ENCODE data around the gene FAM13C. TPM values are rescaled to one million over a fixed set of nuclear protein-coding genes. Genes with fewer than 3 reads are reported as not detected.
A peak's percentile ranks its signal among the peaks of the same experiment; 100 is the strongest.
"Not testable (repeated sequence)": the region's sequence is repeated elsewhere in the genome, so short reads cannot be mapped to it uniquely, and the experiment has no call there.

Gene FAM13C
- total RNA-seq (10 to 100 TPM in 3 of 4 donors, 1 to 10 TPM in 1; 1.0 to 14.3 (median 13.3) TPM), polyA plus RNA-seq (10 to 100 TPM in 1 of 3 donors, 1 to 10 TPM in 2; 1.4 to 31.7 (median 6.5) TPM)
- long read RNA-seq, donor 1, partial matches to known transcripts = 4 of 11 reads
- long read RNA-seq, donor 1, other reads (novel, unspliced or antisense) = 5 of 11 reads
- long read RNA-seq, donor 2 = 0 reads

DNA sequence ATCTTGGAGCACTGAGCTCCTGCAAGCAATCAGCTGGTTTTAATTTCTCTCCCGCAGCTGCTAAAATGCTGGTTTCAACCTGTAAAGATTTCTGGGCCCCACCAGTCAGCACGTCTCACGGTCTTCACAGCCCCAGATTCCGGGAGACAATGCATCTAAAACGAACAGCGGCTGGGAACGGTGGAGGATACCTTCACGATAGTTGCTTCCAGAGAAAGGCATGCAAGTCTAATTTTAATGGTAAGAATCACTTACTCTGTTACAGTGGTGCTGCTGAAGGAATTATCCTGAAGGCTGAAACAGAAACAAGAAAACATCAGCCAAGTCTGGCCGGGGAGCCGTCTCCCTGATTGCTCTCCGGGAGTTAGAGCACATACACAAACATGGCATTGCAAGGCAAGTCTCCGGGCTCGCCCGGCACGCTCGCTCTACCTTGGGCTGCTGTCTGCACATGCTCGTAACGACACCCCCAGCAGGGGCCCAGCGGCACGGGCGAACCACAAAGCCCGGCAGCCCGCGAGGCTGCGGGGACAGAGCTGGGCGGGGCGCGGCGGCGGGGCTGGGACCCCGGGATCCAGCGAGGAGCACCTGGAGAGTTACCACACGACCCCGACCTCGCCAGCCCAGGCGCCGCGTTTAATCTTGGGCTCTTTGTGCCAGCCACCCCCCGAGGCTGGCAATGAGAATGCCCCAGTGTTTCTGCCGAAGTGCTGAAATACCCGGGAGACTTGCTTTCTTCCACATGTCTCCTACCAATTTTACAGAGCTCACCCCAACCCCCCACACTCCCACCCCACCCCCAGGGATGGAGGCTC lies at the start of gene FAM13C:
Gene FAM13C (minus strand): TSS at position 406 of the 815 bp plus-strand sequence. CDS start 89 bp downstream, at position 317.
- Histone ChIP-seq H3K4me3 (peak within 1 kb of the TSS; percentile 77), H3K36me3 (ENCODE audit: insufficient read depth in 1 of 2, low read depth in 1 of 2) (no peaks in the 10 kb centered on the region), H3K4me1 (peaks cover 16% of the 10 kb centered on the region), H3K27me3 (ENCODE audit: insufficient read depth in 3 of 3, low read length in 2 of 3) (no peaks in the 10 kb centered on the region), H3K9me3 (no peaks in the 10 kb centered on the region), H3K27ac (peak within 1 kb of the TSS; percentile 90)
- intact Hi-C loops (cut with DNase I) = loop anchor here (2.0 to 5.0 kb wide), 2 partner anchors 40 kb away; no protein-coding TSS in a partner anchor
- TF ChIP-seq, protein P1, sequence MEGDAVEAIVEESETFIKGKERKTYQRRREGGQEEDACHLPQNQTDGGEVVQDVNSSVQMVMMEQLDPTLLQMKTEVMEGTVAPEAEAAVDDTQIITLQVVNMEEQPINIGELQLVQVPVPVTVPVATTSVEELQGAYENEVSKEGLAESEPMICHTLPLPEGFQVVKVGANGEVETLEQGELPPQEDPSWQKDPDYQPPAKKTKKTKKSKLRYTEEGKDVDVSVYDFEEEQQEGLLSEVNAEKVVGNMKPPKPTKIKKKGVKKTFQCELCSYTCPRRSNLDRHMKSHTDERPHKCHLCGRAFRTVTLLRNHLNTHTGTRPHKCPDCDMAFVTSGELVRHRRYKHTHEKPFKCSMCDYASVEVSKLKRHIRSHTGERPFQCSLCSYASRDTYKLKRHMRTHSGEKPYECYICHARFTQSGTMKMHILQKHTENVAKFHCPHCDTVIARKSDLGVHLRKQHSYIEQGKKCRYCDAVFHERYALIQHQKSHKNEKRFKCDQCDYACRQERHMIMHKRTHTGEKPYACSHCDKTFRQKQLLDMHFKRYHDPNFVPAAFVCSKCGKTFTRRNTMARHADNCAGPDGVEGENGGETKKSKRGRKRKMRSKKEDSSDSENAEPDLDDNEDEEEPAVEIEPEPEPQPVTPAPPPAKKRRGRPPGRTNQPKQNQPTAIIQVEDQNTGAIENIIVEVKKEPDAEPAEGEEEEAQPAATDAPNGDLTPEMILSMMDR (IDR thresholded peaks at IDR 0.05) = no peak
- ATAC-seq (peak; percentile 77 to 89 (median 88)), DNase-seq (peak; percentile 62 to 81)
- 0 to 1% (median 1%) methylated on average over 41 of the region's 41 CpGs for WGBS, 3 donors

DNA sequence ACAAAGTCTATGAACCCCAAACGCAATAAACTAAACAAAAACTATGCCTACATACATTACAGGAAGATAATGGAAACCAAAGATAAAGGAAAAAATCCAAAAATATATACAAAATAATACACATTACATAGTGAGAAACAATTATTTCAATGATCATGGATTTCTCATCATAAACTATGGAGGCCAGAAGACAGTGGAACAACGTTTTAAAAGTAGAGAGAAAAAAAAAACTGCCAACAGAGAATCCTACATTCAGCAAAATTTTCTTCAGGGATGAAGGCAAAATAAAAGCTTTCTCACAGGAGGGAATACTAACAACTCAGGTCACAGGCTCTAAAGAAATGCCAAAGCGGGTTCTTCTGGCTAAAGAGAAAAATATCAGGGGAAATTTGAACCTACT lies 42.9 kb upstream of the FAM13C start:
- no peaks in the 10 kb centered on the region for H3K27me3 ChIP-seq (ENCODE audit: insufficient read depth in 3 of 3, low read length in 2 of 3)
- DNase-seq (no peak), ATAC-seq (no peak)
- TF ChIP-seq, protein P1 (IDR thresholded peaks at IDR 0.05) = no peak
- H3K9me3 ChIP-seq = no peaks in the 10 kb centered on the region
- H3K27ac ChIP-seq = no peak overlapping the region
- WGBS, 3 donors = 86 to 88% (median 86%) methylated on average over 3 of the region's 3 CpGs
- H3K4me1 ChIP-seq = no peaks in the 10 kb centered on the region
- intact Hi-C loops (cut with DNase I) = no loop called here
- H3K36me3 ChIP-seq (ENCODE audit: insufficient read depth in 1 of 2, low read depth in 1 of 2) = no peaks in the 10 kb centered on the region
- H3K4me3 ChIP-seq = no peak overlapping the region

DNA sequence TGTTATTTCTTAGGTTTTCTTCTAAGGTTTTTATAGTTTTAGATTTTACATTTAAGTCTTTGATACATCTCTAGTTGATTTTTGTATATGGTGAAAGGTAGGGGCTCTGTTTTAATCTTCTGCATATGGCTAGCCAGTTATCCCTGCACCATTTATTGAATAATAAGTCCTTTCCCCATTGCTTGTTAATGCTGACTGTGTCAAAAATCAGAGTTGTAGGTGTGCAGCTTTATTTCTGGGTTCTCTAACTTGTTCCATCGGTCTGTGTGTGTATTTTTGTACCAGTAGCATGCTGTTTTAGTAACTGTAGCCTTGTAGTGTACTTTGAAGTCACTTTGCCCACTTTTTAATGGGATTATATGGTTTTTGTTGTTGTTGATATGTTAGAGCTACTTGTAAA lies 37.9 kb upstream of the FAM13C start:
- 34 to 45% (median 43%) methylated on average over 1 of the region's 1 CpG for WGBS, 3 donors
- intact Hi-C loops (cut with DNase I) = no loop called here
- no peak for ATAC-seq
- Histone ChIP-seq H3K4me3 (no peak overlapping the region), H3K4me1 (no peaks in the 10 kb centered on the region), H3K36me3 (ENCODE audit: insufficient read depth in 1 of 2, low read depth in 1 of 2) (no peaks in the 10 kb centered on the region), H3K9me3 (peaks cover 3% of the 10 kb centered on the region), H3K27me3 (ENCODE audit: insufficient read depth in 3 of 3, low read length in 2 of 3) (no peaks in the 10 kb centered on the region), H3K27ac (no peak overlapping the region)
- no peak for DNase-seq
- TF ChIP-seq, protein P1 (IDR thresholded peaks at IDR 0.05) = no peak

DNA sequence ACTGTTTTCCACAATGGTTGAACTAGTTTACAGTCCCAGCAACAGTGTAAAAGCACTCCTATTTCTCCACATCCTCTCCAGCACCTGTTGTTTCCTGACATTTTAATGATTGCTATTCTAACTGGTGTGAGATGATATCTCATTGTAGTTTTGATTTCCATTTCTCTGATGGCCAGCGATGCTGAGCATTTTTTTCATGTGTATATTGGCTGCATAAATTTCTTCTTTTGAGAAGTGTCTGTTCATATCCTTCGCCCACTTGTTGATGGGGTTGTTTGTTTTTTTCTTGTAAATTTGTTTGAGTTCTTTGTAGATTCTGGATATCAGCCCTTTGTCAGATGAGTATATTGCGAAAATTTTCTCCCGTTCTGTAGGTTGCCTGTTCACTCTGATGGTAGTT lies 37.0 kb upstream of the FAM13C start:
- H3K27ac ChIP-seq; H3K4me3 ChIP-seq; DNase-seq; intact Hi-C loops (cut with DNase I); H3K9me3 ChIP-seq; ATAC-seq; H3K4me1 ChIP-seq; H3K27me3 ChIP-seq (ENCODE audit: insufficient read depth in 3 of 3, low read length in 2 of 3); H3K36me3 ChIP-seq (ENCODE audit: insufficient read depth in 1 of 2, low read depth in 1 of 2): not testable (repeated sequence)
- WGBS, 3 donors = 92 to 94% (median 92%) methylated on average over 4 of the region's 4 CpGs

DNA sequence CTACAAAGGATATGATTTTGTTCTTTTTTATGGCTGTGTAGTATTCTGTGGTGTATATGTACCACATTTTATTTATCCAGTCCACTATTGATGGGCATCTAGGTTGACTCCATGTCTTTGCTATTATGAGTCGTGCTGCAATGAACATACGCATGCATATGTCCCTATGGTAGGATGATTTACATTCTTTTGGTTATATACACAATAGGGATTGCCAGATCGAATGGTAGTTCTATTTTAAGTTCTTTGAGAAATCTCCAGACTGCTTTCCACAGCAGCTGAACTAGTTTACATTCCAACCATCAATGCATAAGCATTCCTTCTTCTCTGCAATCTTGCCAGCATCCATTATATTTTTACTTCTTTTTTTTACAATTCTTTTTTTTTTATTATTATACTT lies 35.6 kb upstream of the FAM13C start:
- peaks cover 3% of the 10 kb centered on the region for H3K9me3 ChIP-seq
- H3K27ac ChIP-seq = no peak overlapping the region
- DNase-seq = no peak
- intact Hi-C loops (cut with DNase I) = no loop called here
- no peaks in the 10 kb centered on the region for H3K4me1 ChIP-seq
- no peaks in the 10 kb centered on the region for H3K36me3 ChIP-seq (ENCODE audit: insufficient read depth in 1 of 2, low read depth in 1 of 2)
- no peaks in the 10 kb centered on the region for H3K27me3 ChIP-seq (ENCODE audit: insufficient read depth in 3 of 3, low read length in 2 of 3)
- no peak for ATAC-seq
- TF ChIP-seq, protein P1 (IDR thresholded peaks at IDR 0.05) = no peak
- WGBS, 3 donors = 88 to 92% (median 89%) methylated on average over 3 of the region's 3 CpGs
- H3K4me3 ChIP-seq = no peak overlapping the region
